ENCODE data around the gene ADAMTSL3.

- no peak for TF ChIP-seq POLR2A (IDR thresholded peaks at IDR 0.05)
- TF ChIP-seq, protein P1, sequence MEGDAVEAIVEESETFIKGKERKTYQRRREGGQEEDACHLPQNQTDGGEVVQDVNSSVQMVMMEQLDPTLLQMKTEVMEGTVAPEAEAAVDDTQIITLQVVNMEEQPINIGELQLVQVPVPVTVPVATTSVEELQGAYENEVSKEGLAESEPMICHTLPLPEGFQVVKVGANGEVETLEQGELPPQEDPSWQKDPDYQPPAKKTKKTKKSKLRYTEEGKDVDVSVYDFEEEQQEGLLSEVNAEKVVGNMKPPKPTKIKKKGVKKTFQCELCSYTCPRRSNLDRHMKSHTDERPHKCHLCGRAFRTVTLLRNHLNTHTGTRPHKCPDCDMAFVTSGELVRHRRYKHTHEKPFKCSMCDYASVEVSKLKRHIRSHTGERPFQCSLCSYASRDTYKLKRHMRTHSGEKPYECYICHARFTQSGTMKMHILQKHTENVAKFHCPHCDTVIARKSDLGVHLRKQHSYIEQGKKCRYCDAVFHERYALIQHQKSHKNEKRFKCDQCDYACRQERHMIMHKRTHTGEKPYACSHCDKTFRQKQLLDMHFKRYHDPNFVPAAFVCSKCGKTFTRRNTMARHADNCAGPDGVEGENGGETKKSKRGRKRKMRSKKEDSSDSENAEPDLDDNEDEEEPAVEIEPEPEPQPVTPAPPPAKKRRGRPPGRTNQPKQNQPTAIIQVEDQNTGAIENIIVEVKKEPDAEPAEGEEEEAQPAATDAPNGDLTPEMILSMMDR (IDR thresholded peaks at IDR 0.05): no peak
Measured at GRCh38 chr15:83977992-83978391, 324.1 kb downstream of the ADAMTSL3 start.

Data from lower leg skin (tissue), 3 donors.